Measurements from ENCODE around the gene RNF224.

Gene RNF224

GRCh38 chr9:137223078-137223970 is 4.0 kb upstream of the RNF224 start:
- TF ChIP-seq POLR2AphosphoS5 (IDR thresholded peaks at IDR 0.05; ENCODE audit: low read depth, low read length) (peak; percentile 77), POU2F2 (IDR thresholded peaks at IDR 0.05; ENCODE audit: low read depth, low read length) (0 out of 2 replicates have a peak, but pooled peaks have one; percentile 29), POLR2A (IDR thresholded peaks at IDR 0.05; ENCODE audit: low read depth, low read length) (peak; percentile 80), TAF1 (IDR thresholded peaks at IDR 0.05; ENCODE audit: low read depth, low read length) (peak; percentile 76), SPI1 (IDR thresholded peaks at IDR 0.05; ENCODE audit: low read depth, low read length) (peak; percentile 34; the same call in 1 of the 2 replicates), PAX5 (IDR thresholded peaks at IDR 0.05; ENCODE audit: insufficient read depth, low read length, severe bottlenecking) (no peak)
- peak; percentile 99 for DNase-seq (ENCODE audit: insufficient read length, low spot score)
- peak; percentile 98 for FAIRE-seq

DNA sequence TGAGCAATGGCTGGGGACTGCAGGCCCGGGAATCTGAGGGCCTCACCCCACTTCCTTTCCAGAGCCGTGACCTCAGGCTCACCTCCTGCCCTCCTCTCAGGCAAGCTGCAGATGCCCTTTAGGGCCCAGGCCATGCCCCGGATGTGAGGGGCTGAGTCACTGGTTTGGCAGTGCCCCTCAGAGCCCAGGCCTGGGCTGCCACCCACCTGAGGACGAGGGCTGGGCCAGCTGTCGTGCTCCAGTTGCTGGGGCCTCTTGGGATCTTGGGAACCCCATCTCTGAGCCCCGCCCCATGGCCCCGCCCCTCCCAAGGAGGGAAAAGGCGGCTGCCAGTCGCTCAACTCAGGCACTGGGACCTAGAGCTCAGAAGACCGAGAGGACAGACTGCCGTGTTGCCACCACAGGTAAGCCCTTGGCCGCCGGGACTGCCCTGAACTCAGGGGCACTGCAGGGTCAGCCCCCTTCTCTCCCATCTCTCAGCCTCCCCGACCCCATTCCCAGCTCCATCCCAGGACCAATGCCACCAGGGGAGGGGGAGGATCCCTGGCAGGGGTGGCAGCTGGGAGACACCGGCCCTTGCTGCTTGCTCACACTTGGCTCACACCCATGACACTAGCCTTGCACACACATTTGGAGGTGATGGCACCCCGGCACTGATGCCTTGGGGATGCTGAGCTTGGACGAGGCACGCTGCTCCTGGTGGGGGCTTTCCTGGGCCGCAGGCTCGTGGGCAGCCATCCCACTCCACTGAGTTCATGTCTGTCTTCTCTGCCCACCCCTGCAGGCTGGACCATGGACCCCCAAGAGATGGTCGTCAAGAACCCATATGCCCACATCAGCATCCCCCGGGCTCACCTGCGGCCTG is 2.2 kb upstream of the RNF224 start, which contains the start of gene CYSRT1:
TSS of gene CYSRT1 (plus strand) at position 345 of the 865 bp plus-strand sequence. CDS start at position 793, 448 bp downstream.
- DNase-seq (ENCODE audit: insufficient read length, low spot score) (no peak), FAIRE-seq (no peak)
- TF ChIP-seq POU2F2 (IDR thresholded peaks at IDR 0.05; ENCODE audit: low read depth, low read length) = no peak
- no peak for TF ChIP-seq POLR2AphosphoS5 (IDR thresholded peaks at IDR 0.05; ENCODE audit: low read depth, low read length)
- no peak for TF ChIP-seq SPI1 (IDR thresholded peaks at IDR 0.05; ENCODE audit: low read depth, low read length)
- TF ChIP-seq PAX5 (IDR thresholded peaks at IDR 0.05; ENCODE audit: insufficient read depth, low read length, severe bottlenecking) = no peak
- TF ChIP-seq TAF1 (IDR thresholded peaks at IDR 0.05; ENCODE audit: low read depth, low read length) = no peak
- no peak for TF ChIP-seq POLR2A (IDR thresholded peaks at IDR 0.05; ENCODE audit: low read depth, low read length)

DNA sequence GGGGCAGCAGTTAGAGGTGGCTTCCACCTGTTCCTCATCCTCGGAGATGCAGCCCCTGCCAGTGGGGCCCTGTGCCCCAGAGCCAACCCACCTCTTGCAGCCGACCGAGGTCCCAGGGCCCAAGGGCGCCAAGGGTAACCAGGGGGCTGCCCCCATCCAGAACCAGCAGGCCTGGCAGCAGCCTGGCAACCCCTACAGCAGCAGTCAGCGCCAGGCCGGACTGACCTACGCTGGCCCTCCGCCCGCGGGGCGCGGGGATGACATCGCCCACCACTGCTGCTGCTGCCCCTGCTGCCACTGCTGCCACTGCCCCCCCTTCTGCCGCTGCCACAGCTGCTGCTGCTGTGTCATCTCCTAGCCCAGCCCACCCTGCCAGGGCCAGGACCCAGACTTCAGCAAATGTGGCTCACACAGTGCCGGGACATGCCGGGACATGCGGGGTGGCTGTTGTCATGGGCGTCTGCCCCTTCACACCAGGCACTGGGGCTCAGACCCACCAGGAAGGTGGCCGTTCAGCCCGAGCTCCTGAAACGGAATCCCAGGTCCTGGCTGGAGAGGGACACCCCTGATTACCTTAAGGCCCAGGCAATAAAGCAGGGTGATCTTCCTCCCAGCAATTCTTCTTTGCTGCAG is 1.5 kb upstream of the RNF224 start:
- DNase-seq (ENCODE audit: insufficient read length, low spot score) = no peak
- TF ChIP-seq POU2F2 (IDR thresholded peaks at IDR 0.05; ENCODE audit: low read depth, low read length) (no peak), PAX5 (IDR thresholded peaks at IDR 0.05; ENCODE audit: insufficient read depth, low read length, severe bottlenecking) (no peak), POLR2AphosphoS5 (IDR thresholded peaks at IDR 0.05; ENCODE audit: low read depth, low read length) (no peak), POLR2A (IDR thresholded peaks at IDR 0.05; ENCODE audit: low read depth, low read length) (no peak), TAF1 (IDR thresholded peaks at IDR 0.05; ENCODE audit: low read depth, low read length) (no peak), SPI1 (IDR thresholded peaks at IDR 0.05; ENCODE audit: low read depth, low read length) (no peak)
- FAIRE-seq = no peak

- no peak for TF ChIP-seq SPI1 (IDR thresholded peaks at IDR 0.05; ENCODE audit: low read depth, low read length)
- no peak for TF ChIP-seq PAX5 (IDR thresholded peaks at IDR 0.05; ENCODE audit: insufficient read depth, low read length, severe bottlenecking)
- TF ChIP-seq POU2F2 (IDR thresholded peaks at IDR 0.05; ENCODE audit: low read depth, low read length) = no peak
- no peak for TF ChIP-seq POLR2A (IDR thresholded peaks at IDR 0.05; ENCODE audit: low read depth, low read length)
- no peak for TF ChIP-seq TAF1 (IDR thresholded peaks at IDR 0.05; ENCODE audit: low read depth, low read length)
- TF ChIP-seq POLR2AphosphoS5 (IDR thresholded peaks at IDR 0.05; ENCODE audit: low read depth, low read length) = no peak
- peak; percentile 35 for FAIRE-seq
- DNase-seq (ENCODE audit: insufficient read length, low spot score) = no peak
Observed at GRCh38 chr9:137226338-137227053, 806 bp upstream of the RNF224 start.

- FAIRE-seq (no peak), DNase-seq (ENCODE audit: insufficient read length, low spot score) (no peak)
- TF ChIP-seq TAF1 (IDR thresholded peaks at IDR 0.05; ENCODE audit: low read depth, low read length) = no peak
- no peak for TF ChIP-seq SPI1 (IDR thresholded peaks at IDR 0.05; ENCODE audit: low read depth, low read length)
- no peak for TF ChIP-seq POLR2A (IDR thresholded peaks at IDR 0.05; ENCODE audit: low read depth, low read length)
- TF ChIP-seq PAX5 (IDR thresholded peaks at IDR 0.05; ENCODE audit: insufficient read depth, low read length, severe bottlenecking) = no peak
- TF ChIP-seq POU2F2 (IDR thresholded peaks at IDR 0.05; ENCODE audit: low read depth, low read length) = no peak
- TF ChIP-seq POLR2AphosphoS5 (IDR thresholded peaks at IDR 0.05; ENCODE audit: low read depth, low read length) = no peak
Observed at GRCh38 chr9:137227853-137228505, 677 bp downstream of the RNF224 start.

DNA sequence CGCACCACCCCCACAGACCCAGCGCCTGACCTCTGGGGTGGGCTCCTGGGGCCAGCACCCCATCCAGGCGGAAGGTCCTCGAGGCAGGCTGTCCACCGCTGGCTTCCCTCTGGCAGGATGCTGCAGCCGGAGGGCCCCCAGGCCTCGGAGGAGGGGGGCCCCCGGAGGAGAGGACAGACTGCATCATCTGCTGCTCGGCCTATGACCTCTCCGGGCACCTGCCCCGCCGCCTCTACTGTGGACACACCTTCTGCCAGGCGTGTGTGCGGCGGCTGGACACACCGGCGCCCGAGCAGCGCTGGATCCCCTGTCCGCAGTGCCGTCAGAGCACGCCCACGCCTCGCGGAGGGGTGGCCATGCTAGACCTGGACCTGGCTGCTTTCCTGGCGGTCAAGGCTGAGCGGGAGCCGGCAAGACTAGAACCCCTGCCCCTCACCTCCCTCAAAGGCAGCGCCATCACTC is 1.2 kb downstream of the RNF224 start:
- DNase-seq (ENCODE audit: insufficient read length, low spot score) = no peak
- FAIRE-seq = no peak
- TF ChIP-seq SPI1 (IDR thresholded peaks at IDR 0.05; ENCODE audit: low read depth, low read length) = no peak
- no peak for TF ChIP-seq POLR2A (IDR thresholded peaks at IDR 0.05; ENCODE audit: low read depth, low read length)
- no peak for TF ChIP-seq POU2F2 (IDR thresholded peaks at IDR 0.05; ENCODE audit: low read depth, low read length)
- TF ChIP-seq PAX5 (IDR thresholded peaks at IDR 0.05; ENCODE audit: insufficient read depth, low read length, severe bottlenecking) = no peak
- TF ChIP-seq POLR2AphosphoS5 (IDR thresholded peaks at IDR 0.05; ENCODE audit: low read depth, low read length) = no peak
- TF ChIP-seq TAF1 (IDR thresholded peaks at IDR 0.05; ENCODE audit: low read depth, low read length) = no peak

GRCh38 chr9:137228968-137229896 is 1.9 kb downstream of the RNF224 start:
- FAIRE-seq = no peak

More at GRCh38 chr9:137228968-137229896, 1.9 kb downstream of the RNF224 start:
- DNase-seq (ENCODE audit: insufficient read length, low spot score) = no peak
- TF ChIP-seq PAX5 (IDR thresholded peaks at IDR 0.05; ENCODE audit: insufficient read depth, low read length, severe bottlenecking) = no peak
- no peak for TF ChIP-seq POU2F2 (IDR thresholded peaks at IDR 0.05; ENCODE audit: low read depth, low read length)
- no peak for TF ChIP-seq POLR2AphosphoS5 (IDR thresholded peaks at IDR 0.05; ENCODE audit: low read depth, low read length)
- no peak for TF ChIP-seq SPI1 (IDR thresholded peaks at IDR 0.05; ENCODE audit: low read depth, low read length)
- TF ChIP-seq TAF1 (IDR thresholded peaks at IDR 0.05; ENCODE audit: low read depth, low read length) = no peak
- TF ChIP-seq POLR2A (IDR thresholded peaks at IDR 0.05; ENCODE audit: low read depth, low read length) = no peak
